Parathyroid adenoma (tissue), 2 donors: ENCODE measurements around the gene DDA1.
"Not testable (repeated sequence)": the region's sequence is repeated elsewhere in the genome, so short reads cannot be mapped to it uniquely, and the experiment has no call there.

Experiments used
- H2AFZ ChIP-seq: fragments of 300-600 bp; sonication (generic); one replicate; pipeline ENCODE4 v1.7.0; 2017; ENCODE audit warnings: antibody characterized with exemption, mild to moderate bottlenecking
- H3K27ac ChIP-seq: fragments of 300-600 bp; sonication (generic); one replicate; pipeline ENCODE4 v1.7.0; 2017
- H3K27me3 ChIP-seq: fragments of 300-600 bp; sonication (generic); one replicate; pipeline ENCODE4 v1.7.0; 2017; ENCODE audit warnings: low read length; ENCODE audit not compliant: control insufficient read depth, insufficient read depth
- H3K36me3 ChIP-seq: fragments of 300-600 bp; sonication (generic); one replicate; pipeline ENCODE4 v1.7.0; 2017; ENCODE audit warnings: low read length; ENCODE audit not compliant: control insufficient read depth, insufficient read depth
- H3K4me1 ChIP-seq: fragments of 300-600 bp; sonication (generic); one replicate; pipeline ENCODE4 v1.7.0; 2017; ENCODE audit warnings: control low read depth
- H3K4me2 ChIP-seq: fragments of 300-600 bp; sonication (generic); one replicate; pipeline ENCODE4 v1.7.0; 2017; ENCODE audit warnings: low read length
- H3K4me3 ChIP-seq: fragments of 300-600 bp; sonication (generic); one replicate; pipeline ENCODE4 v1.7.0; 2017; ENCODE audit warnings: low read depth, low read length
- H3K79me2 ChIP-seq: fragments of 300-600 bp; sonication (generic); one replicate; pipeline ENCODE4 v1.7.0; 2017; ENCODE audit warnings: control low read depth
- H3K9ac ChIP-seq: fragments of 300-600 bp; sonication (generic); one replicate; pipeline ENCODE4 v1.7.0; 2017; ENCODE audit warnings: mild to moderate bottlenecking
- H3K9me3 ChIP-seq: fragments of 300-600 bp; sonication (generic); one replicate; pipeline ENCODE4 v1.7.0; 2017; ENCODE audit warnings: low read length; ENCODE audit not compliant: control insufficient read depth
- TF ChIP-seq, protein P1 (sequence below): fragments of 300-600 bp; sonication (generic); IDR thresholded peaks from one replicate; pipeline ENCODE4 v1.7.0; 2017; ENCODE audit warnings: antibody characterized with exemption, mild to moderate bottlenecking
- donor health status: primary hyperparathyroidism.

DDA1 gene

GRCh38 chr19:17292301-17293074 is 16.9 kb upstream of the DDA1 start:
- Histone ChIP-seq H3K27me3 (no peaks in the 10 kb centered on the region), H3K4me1 (peaks cover 5% of the 10 kb centered on the region), H3K4me3 (peak overlapping the region; percentile 11), H3K9me3 (no peaks in the 10 kb centered on the region), H3K27ac (no peak overlapping the region), H3K9ac (no peak overlapping the region), H3K36me3 (no peaks in the 10 kb centered on the region), H3K79me2 (peaks cover 3% of the 10 kb centered on the region), H2AFZ (no peak overlapping the region), H3K4me2 (peak overlapping the region; percentile 47)
- TF ChIP-seq, protein P1, sequence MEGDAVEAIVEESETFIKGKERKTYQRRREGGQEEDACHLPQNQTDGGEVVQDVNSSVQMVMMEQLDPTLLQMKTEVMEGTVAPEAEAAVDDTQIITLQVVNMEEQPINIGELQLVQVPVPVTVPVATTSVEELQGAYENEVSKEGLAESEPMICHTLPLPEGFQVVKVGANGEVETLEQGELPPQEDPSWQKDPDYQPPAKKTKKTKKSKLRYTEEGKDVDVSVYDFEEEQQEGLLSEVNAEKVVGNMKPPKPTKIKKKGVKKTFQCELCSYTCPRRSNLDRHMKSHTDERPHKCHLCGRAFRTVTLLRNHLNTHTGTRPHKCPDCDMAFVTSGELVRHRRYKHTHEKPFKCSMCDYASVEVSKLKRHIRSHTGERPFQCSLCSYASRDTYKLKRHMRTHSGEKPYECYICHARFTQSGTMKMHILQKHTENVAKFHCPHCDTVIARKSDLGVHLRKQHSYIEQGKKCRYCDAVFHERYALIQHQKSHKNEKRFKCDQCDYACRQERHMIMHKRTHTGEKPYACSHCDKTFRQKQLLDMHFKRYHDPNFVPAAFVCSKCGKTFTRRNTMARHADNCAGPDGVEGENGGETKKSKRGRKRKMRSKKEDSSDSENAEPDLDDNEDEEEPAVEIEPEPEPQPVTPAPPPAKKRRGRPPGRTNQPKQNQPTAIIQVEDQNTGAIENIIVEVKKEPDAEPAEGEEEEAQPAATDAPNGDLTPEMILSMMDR, result peak; percentile 21

DNA sequence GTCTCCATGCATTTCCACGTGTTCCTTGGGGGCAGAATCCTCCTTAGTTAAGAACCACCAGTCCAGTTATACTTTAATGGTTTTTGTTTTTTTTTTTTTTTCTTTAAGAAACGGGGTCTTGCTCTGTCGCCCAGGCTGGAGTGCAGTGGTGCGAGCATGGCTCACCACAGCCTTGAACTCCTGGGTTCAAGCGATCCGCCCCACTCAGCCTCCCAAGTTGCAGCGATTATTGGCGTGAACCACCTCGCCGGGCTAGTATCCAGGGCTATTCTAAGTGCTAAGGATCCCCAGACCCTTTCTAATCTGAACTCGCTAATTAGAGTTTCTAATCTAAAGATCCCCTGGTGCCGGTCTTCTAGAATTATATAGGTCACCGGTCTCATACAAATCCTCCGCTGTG is 15.8 kb upstream of the DDA1 start:
- Histone ChIP-seq H3K4me3 (no peak overlapping the region), H3K27me3 (no peaks in the 10 kb centered on the region), H3K9me3 (no peaks in the 10 kb centered on the region), H3K36me3 (no peaks in the 10 kb centered on the region), H3K4me2 (no peak overlapping the region), H3K27ac (no peak overlapping the region), H3K79me2 (peaks cover 3% of the 10 kb centered on the region), H3K9ac (no peak overlapping the region), H2AFZ (no peak overlapping the region), H3K4me1 (peaks cover 5% of the 10 kb centered on the region)
- TF ChIP-seq, protein P1, result no peak

DNA sequence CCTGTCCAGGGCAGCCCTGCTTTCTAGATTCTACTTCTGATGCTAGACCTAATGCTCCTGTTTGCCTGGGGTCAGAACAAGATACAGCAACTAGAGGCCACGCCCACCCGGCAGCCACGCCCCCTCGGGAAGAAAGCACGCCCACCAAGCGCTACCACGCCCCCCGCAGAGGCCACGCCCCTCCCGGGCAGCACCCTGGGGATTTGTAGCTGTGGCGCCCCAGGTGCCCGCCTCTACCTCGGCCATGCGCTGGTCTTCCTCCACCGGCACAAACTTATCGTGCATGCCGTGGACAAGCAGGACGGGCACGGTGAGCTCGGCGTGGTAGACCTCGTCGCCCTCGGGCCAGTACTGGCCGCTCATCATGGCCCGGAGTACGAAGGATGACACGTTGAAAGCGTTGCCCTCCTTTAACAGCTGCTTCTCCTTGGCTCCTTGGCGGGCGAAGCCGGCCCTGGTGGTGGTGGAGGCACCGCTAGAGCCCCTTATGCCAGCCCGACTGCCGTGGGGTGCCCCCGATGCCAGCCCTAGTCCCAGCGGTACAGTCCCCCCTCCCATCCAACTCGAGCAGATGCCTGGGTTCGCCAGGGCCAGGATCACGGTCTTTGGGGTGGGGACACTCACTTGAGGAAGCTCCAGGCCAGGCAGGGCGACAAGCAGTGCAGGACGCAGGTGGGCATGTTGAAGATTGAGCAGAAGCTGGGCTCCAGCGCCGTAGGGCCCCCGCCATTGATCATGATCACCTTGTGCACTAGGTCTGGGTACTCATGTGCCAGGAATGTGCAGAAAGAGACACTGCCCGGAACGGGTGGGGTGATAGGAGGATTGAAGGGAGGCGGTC is 15.1 kb upstream of the DDA1 start:
- peaks cover 3% of the 10 kb centered on the region for H3K79me2 ChIP-seq
- H3K27ac ChIP-seq, result no peak overlapping the region
- H3K9me3 ChIP-seq, result no peaks in the 10 kb centered on the region
- TF ChIP-seq, protein P1, result no peak
- H2AFZ ChIP-seq, result no peak overlapping the region
- no peak overlapping the region for H3K9ac ChIP-seq
- H3K36me3 ChIP-seq, result no peaks in the 10 kb centered on the region
- no peak overlapping the region for H3K4me3 ChIP-seq
- peaks cover 5% of the 10 kb centered on the region for H3K4me1 ChIP-seq
- H3K4me2 ChIP-seq, result no peak overlapping the region
- no peaks in the 10 kb centered on the region for H3K27me3 ChIP-seq

GRCh38 chr19:17295551-17295950 is 13.8 kb upstream of the DDA1 start:
- H3K4me2 ChIP-seq, H3K4me1 ChIP-seq, H3K9ac ChIP-seq, H3K79me2 ChIP-seq, H3K36me3 ChIP-seq, H2AFZ ChIP-seq, H3K27me3 ChIP-seq, H3K4me3 ChIP-seq, H3K9me3 ChIP-seq: not testable (repeated sequence)
- H3K27ac ChIP-seq, result peak overlapping the region; percentile 62

- peak overlapping the region; percentile 9 for H3K4me2 ChIP-seq
- H3K4me1 ChIP-seq, result peaks cover 5% of the 10 kb centered on the region
- H3K79me2 ChIP-seq, result peaks cover 3% of the 10 kb centered on the region
- H2AFZ ChIP-seq, result no peak overlapping the region
- H3K27me3 ChIP-seq, result no peaks in the 10 kb centered on the region
- H3K9ac ChIP-seq, result no peak overlapping the region
- no peaks in the 10 kb centered on the region for H3K9me3 ChIP-seq
- peak overlapping the region; percentile 62 for H3K27ac ChIP-seq
- H3K36me3 ChIP-seq, result no peaks in the 10 kb centered on the region
- TF ChIP-seq, protein P1, result peak; percentile 48
- H3K4me3 ChIP-seq, result peak overlapping the region; percentile 18
Observed at GRCh38 chr19:17296273-17296672, 13.1 kb upstream of the DDA1 start.
